Body of pancreas (tissue), 4 donors: Measurements from ENCODE around the gene PDS5A. TPM values are rescaled to one million over a fixed set of nuclear protein-coding genes. Genes with fewer than 3 reads are reported as not detected.
"Not testable (repeated sequence)": the region's sequence is repeated elsewhere in the genome, so short reads cannot be mapped to it uniquely, and the experiment has no call there.

Source experiments
- ATAC-seq: fragments of 150-250 bp; one replicate; pipeline ENCODE4 v1.9.1; 2016
- DNase-seq, 4 donors: peaks; one replicate each; pipeline ENCODE4 v3.0.0-alpha.2; 2019
- H3K27ac ChIP-seq, 4 donors: fragments of 200-600 bp; sonication (generic); 1 replicate in 3 of 4; 2 replicates in 1 of 4; pipeline versions ENCODE4 v1.5.1 to v1.6.1; 2016 to 2019; ENCODE audit warnings: mild to moderate bottlenecking in 1 of 4, mixed read lengths in 1 of 4, moderate library complexity in 1 of 4
- H3K27me3 ChIP-seq, 2 donors: fragments of 200-600 bp; sonication (generic); one replicate each; pipeline ENCODE4 v1.6.0; 2016; ENCODE audit warnings: mild to moderate bottlenecking in 1 of 2
- H3K36me3 ChIP-seq, 2 donors: fragments of 200-600 bp; sonication (generic); replicated peaks in 1 of 2; 2 replicates each; pipeline ENCODE4 v1.5.1; 2016; ENCODE audit warnings: low read depth in 2 of 2; ENCODE audit not compliant: insufficient read depth in 1 of 2
- H3K4me1 ChIP-seq: fragments of 200-600 bp; sonication (generic); one replicate; pipeline ENCODE4 v1.6.0; 2016
- H3K4me3 ChIP-seq, 2 donors: fragments of 200-600 bp; sonication (generic); 1 replicate in 1 of 2; 2 replicates in 1 of 2; pipeline ENCODE4 v1.5.1; 2016 to 2019
- H3K9me3 ChIP-seq, 3 donors: fragments of 200-600 bp; sonication (generic); 1 replicate in 2 of 3; 2 replicates in 1 of 3; pipeline ENCODE4 v1.5.1; 2016
- POLR2A ChIP-seq, 3 donors: fragments of 450-650 bp; IDR thresholded peaks; one replicate each; pipeline ENCODE4 v1.6.1; 2016; ENCODE audit warnings: antibody characterized with exemption in 3 of 3, mild to moderate bottlenecking in 2 of 3
- whole genome bisulfite sequencing, 2 donors: methylation state at CpG; one replicate each; pipeline ENCODE4 v1.1.5; 2017; 5-methylcytosine and 5-hydroxymethylcytosine counted together
- intact Hi-C: fragments of 100-400 bp; cut with DNase I; formaldehyde crosslinking; loops from one replicate; pipeline ENCODE4 v1.15.1; 2023
- total RNA-seq, 2 donors: library from RNA; depleted of rRNA; stranded (reverse); fragments of >200 nt; gene quantifications; one replicate each; pipeline ENCODE4 v1.1.0, GENCODE V29; 2016
- TF ChIP-seq, protein P1 (sequence below), 7 experiments: fragments of 450-650 bp in 4 of 7; fragments of 200-600 bp in 3 of 7; sonication (generic) in 3 of 7; IDR thresholded peaks; one replicate each; pipeline ENCODE4 v1.5.1; 2016 to 2019; ENCODE audit warnings: antibody characterized with exemption in 7 of 7

PDS5A gene
- total RNA-seq, 2 donors from 2014 or later: 44.9 to 50.8 TPM

DNA sequence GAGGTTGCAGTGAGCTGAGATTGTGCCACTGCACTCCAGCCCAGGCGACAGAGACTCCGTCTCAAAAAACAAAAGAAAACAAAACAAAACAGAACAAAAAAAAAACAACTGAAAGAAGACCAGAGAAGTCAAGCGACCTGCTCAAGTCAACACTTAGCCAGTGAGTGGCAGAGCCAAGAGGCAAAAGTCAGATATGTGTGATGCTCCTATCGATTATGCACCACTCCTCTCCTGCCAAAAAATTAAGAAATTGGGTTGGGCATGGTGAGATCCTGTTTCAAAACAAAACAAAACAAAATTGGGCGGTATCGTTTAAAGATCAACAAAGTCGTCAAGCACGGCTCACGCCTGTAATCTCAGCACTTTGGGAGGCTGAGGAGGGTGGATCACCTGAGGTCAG is 137.7 kb downstream of the PDS5A start:
- Histone ChIP-seq H3K9me3 (no peaks in the 10 kb centered on the region), H3K4me1 (no peaks in the 10 kb centered on the region), H3K27ac (no peak overlapping the region), H3K4me3 (no peak overlapping the region), H3K27me3 (no peaks in the 10 kb centered on the region), H3K36me3 (peaks cover 0 to 37% of the 10 kb centered on the region in 2 donors)
- intact Hi-C loops: no loop called here
- no peak for ATAC-seq
- no peak for TF ChIP-seq POLR2A (IDR thresholded peaks at IDR 0.05)
- TF ChIP-seq, protein P1, sequence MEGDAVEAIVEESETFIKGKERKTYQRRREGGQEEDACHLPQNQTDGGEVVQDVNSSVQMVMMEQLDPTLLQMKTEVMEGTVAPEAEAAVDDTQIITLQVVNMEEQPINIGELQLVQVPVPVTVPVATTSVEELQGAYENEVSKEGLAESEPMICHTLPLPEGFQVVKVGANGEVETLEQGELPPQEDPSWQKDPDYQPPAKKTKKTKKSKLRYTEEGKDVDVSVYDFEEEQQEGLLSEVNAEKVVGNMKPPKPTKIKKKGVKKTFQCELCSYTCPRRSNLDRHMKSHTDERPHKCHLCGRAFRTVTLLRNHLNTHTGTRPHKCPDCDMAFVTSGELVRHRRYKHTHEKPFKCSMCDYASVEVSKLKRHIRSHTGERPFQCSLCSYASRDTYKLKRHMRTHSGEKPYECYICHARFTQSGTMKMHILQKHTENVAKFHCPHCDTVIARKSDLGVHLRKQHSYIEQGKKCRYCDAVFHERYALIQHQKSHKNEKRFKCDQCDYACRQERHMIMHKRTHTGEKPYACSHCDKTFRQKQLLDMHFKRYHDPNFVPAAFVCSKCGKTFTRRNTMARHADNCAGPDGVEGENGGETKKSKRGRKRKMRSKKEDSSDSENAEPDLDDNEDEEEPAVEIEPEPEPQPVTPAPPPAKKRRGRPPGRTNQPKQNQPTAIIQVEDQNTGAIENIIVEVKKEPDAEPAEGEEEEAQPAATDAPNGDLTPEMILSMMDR (IDR thresholded peaks at IDR 0.05): no peak
- DNase-seq: no peak
- WGBS, 2 donors: 93 to 94% methylated on average over 9 of the region's 9 CpGs

DNA sequence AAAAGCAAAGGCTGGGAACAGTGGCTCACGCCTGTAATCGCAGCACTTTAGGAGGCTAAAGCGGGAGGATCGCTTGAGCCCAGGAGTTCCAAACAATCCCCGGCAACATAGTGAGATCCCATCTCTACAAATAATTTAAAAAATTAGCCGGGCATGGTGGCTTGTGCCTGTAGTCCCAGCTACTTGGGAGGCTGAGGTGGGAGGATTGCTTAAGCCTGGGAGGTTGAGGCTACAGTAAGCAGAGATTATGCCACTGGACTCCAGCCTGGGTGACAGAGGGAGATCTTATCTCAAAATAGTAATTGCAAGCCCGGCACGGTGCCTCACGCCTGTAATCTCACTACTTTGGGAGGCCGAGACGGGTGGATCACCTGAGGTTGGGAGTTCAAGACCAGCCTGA is 139.3 kb downstream of the PDS5A start:
- H3K27ac ChIP-seq, ATAC-seq, DNase-seq, H3K4me1 ChIP-seq, intact Hi-C loops, H3K27me3 ChIP-seq, H3K9me3 ChIP-seq, H3K4me3 ChIP-seq: not testable (repeated sequence)
- WGBS, 2 donors: 98% methylated on average over 11 of the region's 11 CpGs
- H3K36me3 ChIP-seq: peaks cover 4 to 35% of the 10 kb centered on the region in 2 donors

DNA sequence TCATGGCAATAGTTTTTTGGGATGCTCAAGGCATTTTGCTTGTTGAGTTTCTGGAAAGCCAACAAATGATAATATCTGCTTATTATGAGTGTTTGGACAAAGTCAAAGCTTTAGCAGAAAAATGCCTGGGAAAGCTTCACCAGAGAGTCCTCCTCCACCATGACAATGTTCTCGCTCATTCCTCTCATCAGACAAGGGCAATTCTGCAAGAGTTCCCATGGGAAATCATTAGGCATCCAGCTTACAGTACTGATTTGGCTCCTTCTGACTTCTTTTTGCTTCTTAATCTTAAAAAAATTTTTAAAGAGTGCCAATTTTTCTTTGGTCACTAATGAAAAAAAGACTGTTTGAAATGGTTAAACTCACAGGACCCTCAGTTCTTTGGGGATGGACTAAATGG is 143.4 kb downstream of the PDS5A start:
- intact Hi-C loops: no loop called here

DNA sequence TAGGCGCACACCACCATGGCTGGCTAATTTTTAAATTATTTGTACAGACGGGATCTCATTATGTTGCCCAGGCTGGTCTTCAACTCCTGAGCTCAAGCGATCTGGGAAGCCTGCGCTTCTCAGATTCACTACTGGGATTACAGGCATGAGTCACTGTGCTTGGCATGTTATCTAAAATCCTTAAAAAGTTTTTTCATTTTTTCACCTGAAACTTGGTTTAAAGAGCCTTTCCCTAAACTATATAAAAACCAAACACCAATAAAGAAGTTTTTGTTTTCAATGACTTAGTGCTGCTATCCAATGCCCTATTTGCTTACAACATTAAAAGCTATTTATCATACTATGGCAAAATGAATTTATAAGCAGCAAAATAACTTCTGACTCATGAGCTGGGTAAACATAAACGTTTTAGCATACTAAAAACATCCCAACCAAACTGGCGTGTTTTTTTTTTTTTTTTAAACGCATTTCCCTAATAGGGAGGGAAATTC is 151.9 kb downstream of the PDS5A start:
- intact Hi-C loops: no loop called here
- ATAC-seq (no peak), DNase-seq (no peak)
- no peaks in the 10 kb centered on the region for H3K27me3 ChIP-seq
- H3K9me3 ChIP-seq: no peaks in the 10 kb centered on the region
- H3K4me1 ChIP-seq: no peaks in the 10 kb centered on the region
- H3K4me3 ChIP-seq: no peak overlapping the region
- TF ChIP-seq, protein P1 (IDR thresholded peaks at IDR 0.05): no peak
- no peak for TF ChIP-seq POLR2A (IDR thresholded peaks at IDR 0.05)
- peaks cover 0 to 8% of the 10 kb centered on the region in 2 donors for H3K36me3 ChIP-seq
- H3K27ac ChIP-seq: no peak overlapping the region
- WGBS, 2 donors: 75 to 79% methylated on average over 7 of the region's 7 CpGs

More for the DNA sequence above, 143.4 kb downstream of the PDS5A start:
- no peak for DNase-seq
- no peak for ATAC-seq
- peaks cover 4 to 28% of the 10 kb centered on the region in 2 donors for H3K36me3 ChIP-seq
- no peak for TF ChIP-seq POLR2A (IDR thresholded peaks at IDR 0.05)
- TF ChIP-seq, protein P1 (IDR thresholded peaks at IDR 0.05): no peak
- H3K9me3 ChIP-seq: no peaks in the 10 kb centered on the region
- no peak overlapping the region for H3K27ac ChIP-seq
- H3K4me3 ChIP-seq: no peak overlapping the region
- no peaks in the 10 kb centered on the region for H3K4me1 ChIP-seq
- no peaks in the 10 kb centered on the region for H3K27me3 ChIP-seq
- 88 to 91% methylated on average over 1 of the region's 1 CpG for WGBS, 2 donors

DNA sequence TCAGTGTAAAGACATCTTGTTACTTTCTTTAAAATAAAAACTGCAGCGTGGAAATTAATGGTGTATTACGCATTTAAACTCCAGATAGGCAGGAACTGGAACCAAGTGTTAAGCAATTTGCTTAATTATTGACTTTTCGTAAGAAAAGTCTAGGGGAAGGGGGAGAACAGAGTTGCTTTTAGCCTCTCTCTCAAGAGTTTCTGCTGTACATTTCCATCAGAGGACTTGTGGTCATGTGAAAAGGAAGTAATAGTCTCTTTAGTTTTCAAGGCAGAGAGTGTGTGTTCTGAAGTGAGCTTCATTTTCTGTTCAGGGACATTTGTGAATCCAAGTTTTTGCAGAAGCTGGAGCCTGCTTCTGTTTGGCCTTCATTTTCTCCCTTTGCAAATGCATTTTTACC is 152.6 kb downstream of the PDS5A start:
- H3K36me3 ChIP-seq: peaks cover 0 to 5% of the 10 kb centered on the region in 2 donors
- TF ChIP-seq POLR2A (IDR thresholded peaks at IDR 0.05): no peak
- TF ChIP-seq, protein P1 (IDR thresholded peaks at IDR 0.05): no peak
- ATAC-seq (no peak), DNase-seq (no peak)
- 75 to 82% methylated on average over 3 of the region's 3 CpGs for WGBS, 2 donors
- H3K4me3 ChIP-seq: no peak overlapping the region
- H3K9me3 ChIP-seq: no peaks in the 10 kb centered on the region
- H3K4me1 ChIP-seq: no peaks in the 10 kb centered on the region
- H3K27ac ChIP-seq: no peak overlapping the region
- intact Hi-C loops: no loop called here
- H3K27me3 ChIP-seq: no peaks in the 10 kb centered on the region
